GM21360 (cell line): ENCODE results near the gene GDA.

Experiments used
- ATAC-seq: cut with Tn5 transposase; IDR thresholded peaks from one replicate; pipeline ENCODE4 v1.9.1; 2021; ENCODE audit warnings: mild to moderate bottlenecking, moderate library complexity; ENCODE audit not compliant: unreplicated experiment

The GDA gene

DNA sequence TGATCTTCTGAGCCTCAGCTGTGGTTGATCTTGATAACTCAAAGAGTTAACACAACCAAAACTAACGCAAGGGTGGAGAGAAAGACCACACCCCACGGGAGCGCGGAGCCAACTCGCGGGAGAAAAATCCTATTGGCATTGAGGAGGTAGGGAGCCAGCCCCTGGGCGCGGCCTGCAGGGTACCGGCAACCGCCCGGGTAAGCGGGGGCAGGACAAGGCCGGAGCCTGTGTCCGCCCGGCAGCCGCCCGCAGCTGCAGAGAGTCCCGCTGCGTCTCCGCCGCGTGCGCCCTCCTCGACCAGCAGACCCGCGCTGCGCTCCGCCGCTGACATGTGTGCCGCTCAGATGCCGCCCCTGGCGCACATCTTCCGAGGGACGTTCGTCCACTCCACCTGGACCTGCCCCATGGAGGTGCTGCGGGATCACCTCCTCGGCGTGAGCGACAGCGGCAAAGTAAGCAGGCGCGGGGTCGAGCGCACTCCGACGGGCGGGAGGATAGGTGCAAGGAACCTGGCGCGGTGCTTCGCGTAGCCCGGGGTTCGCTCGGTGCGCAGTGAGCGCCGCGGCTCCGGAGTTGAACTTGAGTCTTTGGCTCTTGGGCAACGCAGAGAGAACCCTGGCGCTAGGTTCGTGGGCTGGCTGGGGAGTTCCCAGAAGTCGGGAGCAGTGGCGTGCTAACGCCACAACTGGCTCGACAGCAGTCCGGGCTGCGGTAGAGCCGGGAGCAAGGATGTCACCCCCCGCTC lies at the start of gene GDA:
Gene GDA, plus strand, starts transcription at position 210 of the 745 bp plus-strand sequence. Its CDS starts 120 bp downstream, at position 330.
- ATAC-seq: no peak

DNA sequence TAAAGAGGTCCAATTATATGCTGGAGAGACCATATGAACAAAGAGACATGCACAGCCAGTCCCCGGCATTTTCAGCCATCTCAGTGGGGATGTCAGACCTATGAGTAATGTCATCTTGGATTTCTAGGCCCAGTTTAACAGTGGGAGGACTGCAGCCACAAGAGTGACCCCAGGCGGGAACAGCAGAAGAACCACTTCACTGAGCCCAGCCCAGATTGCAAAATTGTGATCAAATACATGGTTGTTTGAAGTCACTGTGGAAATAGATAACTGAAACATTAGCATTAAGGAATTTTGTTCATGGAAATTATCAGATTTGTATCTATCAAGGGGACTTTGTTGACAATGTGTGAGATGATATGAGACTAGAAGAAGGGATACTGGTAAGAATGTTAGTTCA lies 46.7 kb upstream of the GDA start:
- no peak for ATAC-seq

DNA sequence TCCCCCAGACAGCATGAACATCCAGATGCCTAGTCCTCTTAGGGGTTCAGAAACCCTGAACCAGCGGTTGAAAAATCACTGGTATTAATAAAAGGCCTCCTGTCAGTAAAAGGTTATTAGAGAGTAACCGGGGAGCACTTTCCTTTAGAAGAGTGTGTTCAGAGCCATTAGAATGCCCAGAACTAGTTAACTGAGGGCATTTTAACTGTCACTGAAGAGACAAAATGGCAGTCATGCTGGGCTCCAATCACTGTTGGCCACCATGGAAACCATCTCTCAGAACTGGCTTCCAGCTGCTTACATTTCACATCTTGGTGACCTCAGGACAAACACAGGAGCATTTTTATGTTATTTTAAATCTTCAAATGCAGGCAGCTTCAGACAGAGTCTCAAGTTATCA lies 36.2 kb upstream of the GDA start:
- no peak for ATAC-seq

DNA sequence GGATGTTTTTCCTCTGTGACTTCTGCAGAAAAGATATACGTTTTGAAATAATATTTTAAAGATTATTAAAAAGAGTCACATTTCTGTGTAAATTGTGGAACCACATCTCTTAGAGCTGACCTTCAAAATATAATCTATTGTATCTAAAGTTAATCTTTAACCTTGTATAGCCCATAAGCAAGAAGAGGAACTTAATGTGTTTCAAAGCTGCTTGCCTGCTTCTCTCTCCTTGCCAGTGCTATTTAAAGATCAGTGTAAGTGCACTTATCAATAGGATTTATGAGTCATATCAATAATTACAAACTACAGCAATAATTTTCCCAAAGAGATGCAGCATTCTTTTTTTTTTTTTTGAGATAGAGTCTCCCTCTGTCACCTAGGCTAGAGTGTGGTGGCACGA lies 29.4 kb upstream of the GDA start:
- ATAC-seq: no peak

DNA sequence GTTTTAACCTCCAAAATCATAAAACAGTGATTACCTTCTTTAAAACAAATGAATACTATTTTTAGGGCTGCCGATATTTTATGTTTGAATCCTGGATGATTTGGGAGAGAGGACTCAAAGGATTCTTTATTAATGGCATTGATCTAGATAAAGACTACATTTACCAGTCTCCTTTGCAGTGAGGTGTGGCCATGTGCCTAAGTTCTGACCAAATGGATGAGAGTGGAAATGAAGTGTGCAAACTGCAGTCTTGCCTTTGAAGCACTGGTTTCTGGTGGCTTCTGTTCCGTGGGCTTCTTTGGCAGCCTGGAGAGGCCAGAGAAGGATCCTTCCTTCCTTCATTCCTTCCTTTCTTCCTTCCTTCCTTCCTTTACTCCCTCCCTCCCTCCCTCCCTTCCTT lies 24.3 kb upstream of the GDA start:
- no peak for ATAC-seq

DNA sequence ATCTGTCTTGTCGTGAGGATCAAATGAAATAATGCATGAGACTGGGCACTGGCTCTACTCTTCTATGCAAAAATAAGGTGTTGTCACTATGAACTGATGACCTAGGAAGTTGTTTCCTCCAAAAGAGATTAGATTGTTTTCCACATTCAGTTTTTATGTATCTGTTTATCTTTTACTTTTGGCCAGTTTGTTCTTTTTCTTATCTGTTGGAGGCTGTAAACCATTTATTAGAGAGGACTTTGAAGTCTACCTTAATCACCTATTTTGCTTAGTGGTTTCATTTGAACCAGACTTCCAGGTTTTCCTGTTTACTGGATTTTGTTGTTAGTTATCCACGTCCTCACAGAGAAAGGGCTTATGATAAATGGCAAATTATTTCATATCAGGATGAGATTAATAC lies 21.5 kb upstream of the GDA start:
- ATAC-seq: no peak

DNA sequence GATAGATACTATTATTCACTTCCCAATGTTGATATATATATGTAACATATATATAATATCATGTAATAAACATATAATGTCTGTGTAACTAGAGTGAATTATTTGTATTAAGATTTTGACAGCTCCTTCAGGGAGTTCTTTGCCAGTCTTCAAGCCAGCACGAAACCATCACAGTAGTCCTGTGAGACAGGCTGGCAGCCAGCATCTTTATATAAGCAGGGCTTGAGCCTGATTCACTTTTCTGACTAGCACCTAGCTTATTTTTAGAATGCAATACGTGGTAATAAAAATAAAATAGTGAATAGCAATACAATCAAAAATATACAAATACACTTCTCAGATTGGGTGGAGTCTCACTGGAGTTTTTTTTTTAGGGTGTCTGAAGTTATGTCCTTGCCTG lies 20.7 kb upstream of the GDA start:
- no peak for ATAC-seq

DNA sequence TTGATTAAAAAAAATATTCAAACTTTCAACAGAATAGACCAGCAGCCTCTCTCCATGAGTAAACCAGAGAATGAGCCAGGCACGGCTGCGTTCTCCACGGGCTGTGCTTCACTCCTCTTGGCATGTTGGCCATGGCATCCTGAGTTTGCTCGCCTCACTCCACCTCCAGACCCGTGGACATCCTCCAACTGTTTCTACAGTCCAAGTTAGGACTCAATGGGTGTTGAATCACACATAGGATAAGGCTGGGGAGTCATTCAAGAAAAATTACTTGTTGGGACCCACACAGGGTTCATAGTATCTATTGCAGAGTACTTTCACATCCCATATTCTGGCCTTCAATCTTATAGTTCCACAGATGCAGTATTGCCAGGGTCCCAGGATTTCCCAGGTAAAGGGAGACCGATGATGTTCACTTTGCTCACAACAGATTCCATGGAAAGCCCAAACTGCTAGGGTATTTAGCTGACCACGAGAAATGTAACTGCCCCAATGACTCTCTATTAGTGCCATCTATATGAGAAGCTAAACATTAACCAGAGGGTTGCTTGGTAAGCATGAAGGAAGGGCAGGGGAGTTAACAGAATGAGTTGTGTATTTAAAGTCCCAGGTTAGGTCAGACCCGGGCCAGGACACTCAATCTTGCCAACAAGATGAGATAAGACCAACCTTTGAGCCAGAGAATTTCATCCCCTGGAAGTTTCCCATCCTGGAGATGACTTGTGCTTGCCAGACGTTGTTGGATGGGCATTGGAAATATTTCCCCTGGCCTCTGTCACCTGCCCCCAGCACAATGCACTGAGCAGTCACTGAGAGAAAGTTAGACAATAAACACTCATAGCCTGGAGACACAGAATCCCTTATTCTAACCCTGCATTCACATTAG lies 19.7 kb upstream of the GDA start:
- no peak for ATAC-seq

DNA sequence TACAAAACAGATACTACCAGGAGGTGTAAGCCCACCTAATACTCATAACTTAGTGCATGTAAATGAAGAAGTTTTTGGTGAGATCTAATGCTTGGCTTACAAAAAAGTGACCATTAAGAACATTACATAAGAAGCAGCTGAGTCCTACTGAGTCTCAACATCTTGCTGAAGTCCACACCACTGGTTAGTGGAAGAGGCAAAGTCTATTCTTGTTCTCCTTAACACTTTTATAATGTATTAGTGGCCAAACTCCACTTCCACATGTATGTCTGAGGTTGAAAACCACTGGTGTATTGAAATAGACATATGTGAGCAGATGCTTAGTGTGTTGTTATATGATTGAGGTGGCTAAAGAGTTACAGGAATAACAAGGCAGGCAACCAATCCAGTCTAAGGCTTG lies 18.9 kb upstream of the GDA start:
- no peak for ATAC-seq

DNA sequence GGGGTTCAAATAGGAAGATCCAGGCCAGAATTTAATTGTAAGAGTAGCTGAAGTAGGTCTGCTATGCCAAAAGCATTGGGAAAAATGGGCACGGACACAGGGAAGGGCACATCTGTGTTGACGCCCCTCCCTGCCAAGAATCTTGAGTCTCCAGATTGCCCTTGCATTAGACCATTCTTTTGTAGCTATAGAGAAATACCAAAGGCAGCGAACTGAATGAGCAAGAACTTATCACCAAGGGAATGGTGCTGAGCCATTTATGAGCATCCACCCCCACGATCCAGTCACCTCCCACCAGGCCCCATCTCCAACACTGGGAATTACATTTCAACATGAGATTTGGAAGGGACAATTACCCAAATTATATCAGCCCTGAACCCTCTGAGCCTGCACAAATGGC lies 18.0 kb upstream of the GDA start:
- no peak for ATAC-seq

DNA sequence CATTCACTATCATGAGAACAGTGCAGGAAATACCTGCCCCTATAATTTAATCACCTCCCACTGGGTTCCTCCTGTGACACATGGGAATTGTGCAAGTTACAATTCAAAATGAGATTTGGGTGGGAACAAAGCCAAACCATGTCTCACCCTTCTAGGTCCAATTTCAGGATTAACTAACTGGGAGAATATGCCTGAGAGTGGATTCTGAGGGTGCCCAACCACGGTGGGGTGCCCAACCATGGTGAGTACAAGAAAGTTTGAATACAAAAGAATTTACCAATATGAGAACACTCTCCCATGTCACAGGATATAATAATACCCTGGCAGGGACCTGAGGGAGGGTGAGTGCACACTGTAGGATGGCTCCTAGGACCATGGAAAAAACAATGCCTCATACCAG lies 17.2 kb upstream of the GDA start:
- ATAC-seq: no peak

DNA sequence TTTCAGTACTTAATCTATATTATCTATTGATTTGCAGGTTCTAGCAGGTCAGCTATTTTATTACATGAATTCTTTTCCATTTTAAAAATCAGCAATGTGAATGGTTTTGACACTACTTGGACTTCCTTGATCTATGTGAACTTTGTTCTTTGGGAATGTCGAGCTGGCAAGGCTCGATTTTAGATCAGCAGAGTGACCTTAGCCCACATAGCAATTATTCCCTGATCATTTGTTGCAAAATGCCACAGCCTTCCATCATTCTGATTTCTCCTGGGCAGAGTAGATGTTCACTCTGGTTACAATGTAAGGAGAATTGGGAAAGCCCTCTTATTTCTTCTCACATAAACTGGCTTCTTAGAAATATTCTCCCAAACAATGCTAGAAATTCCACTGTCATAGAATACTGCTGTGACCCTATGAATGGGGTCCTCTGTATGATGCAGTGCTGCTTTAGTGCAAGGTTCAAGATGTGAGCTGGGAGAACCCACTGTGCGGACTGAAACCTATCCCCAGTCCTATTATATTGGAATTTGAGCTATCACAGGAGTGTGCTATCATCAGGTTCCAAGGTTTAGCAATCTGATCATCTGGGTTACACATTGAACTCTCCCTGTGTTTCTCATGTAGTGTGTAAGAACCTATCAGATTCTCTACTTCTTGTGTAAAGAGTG lies 15.7 kb upstream of the GDA start:
- no peak for ATAC-seq

DNA sequence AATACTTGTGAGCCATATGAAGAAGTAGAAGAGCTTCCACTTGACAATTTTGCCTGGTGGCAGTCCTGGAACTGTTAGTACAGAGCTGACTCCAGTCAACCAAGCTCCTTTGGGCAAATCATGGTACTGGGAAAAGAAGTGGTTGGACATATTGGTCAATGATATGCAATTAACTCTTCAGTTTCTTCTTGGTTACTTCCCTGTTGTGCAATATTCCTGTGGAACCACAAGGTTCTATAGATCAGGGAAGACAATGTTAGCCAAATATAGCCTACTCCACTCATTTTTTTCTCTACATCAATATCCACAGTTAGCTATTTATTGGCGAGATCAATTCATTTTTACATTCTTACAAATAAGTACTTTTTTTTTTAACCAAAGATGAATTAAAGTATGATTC lies 14.4 kb upstream of the GDA start:
- no peak for ATAC-seq

DNA sequence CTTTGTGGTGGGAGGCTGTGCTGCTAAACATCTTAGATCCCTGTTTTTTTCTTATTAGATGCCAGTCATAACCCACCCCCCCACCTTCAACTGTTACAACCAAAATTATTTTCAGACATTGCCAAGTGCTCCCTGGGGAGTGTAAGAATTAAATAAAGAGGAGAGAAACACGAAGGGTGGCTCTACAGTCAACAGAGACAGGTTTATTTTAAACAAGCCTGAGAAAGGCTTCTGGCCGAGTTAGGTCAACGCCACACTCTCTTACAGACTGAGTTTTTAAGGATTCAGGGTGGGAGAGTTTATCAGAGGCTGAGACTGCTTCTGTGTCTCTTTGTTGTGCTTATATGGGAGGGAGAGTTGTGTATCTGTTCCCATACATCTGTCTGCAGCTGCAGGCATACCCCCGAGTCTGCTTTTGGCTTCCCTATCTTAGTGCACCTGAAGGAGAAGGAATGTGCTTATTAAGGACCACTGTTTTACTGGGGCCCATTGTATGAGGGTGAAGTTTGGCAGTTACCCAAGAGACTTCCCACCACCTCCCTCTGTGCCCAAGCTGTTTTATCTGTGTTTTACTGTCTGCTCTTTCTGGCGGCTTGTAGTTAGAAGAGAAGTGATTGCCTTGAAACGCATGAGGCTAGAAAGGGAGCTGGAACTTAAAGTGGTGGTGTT lies 11.4 kb upstream of the GDA start:
- no peak for ATAC-seq

DNA sequence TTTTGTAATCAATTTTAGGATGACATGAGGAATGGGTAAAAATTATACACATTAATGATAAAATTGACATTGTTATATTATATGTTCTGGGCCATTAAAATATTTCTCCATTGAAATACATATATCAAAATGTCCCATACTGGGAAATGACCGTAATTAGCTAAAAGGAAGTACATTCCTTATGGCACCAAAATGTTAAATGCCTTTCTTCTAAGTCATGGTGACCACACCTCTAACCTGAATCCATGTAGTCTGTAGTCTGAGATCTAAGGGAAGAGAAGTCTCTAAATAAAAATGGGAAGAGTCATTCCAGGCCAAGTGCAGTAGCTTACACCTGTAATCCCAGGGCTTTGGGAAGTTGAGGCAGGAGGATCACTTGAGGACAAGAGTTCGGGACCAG lies 10.0 kb upstream of the GDA start:
- no peak for ATAC-seq

DNA sequence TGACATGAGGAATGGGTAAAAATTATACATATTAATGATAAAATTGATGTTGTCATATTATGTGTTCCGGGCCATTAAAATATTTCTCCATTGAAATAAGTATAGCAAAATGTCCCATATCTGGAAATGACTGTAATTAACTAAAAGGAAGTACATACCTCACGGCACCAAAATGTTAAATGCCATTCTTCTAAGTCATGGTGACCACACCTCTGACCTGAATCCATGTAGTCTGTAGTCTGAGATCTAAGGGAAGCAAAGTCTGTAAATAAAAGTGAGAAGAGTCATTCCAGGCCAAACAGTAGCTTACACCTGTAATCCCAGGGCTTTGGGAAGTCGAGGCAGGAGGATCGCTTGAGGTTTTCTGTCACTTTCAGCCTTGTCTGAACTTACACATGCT lies 8.7 kb upstream of the GDA start:
- ATAC-seq: no peak

DNA sequence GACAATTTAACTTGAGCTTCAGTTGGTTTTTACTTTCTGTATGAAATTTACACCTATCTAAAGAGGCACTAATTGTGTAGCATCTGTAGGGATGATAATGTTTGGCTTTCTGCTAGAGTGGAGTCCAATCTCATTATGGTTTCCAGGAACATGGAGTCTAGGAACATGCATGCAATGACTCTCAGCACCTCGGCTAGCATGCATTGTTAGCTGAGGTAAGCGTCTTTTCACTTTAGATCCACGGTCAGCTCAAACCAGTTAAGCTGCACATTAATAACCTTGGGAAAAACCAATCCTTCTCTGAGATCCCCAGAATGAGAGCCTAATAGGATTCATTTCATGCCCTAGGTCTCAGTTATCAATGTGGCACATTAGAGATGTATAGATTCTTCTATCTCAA lies 7.8 kb upstream of the GDA start:
- no peak for ATAC-seq

DNA sequence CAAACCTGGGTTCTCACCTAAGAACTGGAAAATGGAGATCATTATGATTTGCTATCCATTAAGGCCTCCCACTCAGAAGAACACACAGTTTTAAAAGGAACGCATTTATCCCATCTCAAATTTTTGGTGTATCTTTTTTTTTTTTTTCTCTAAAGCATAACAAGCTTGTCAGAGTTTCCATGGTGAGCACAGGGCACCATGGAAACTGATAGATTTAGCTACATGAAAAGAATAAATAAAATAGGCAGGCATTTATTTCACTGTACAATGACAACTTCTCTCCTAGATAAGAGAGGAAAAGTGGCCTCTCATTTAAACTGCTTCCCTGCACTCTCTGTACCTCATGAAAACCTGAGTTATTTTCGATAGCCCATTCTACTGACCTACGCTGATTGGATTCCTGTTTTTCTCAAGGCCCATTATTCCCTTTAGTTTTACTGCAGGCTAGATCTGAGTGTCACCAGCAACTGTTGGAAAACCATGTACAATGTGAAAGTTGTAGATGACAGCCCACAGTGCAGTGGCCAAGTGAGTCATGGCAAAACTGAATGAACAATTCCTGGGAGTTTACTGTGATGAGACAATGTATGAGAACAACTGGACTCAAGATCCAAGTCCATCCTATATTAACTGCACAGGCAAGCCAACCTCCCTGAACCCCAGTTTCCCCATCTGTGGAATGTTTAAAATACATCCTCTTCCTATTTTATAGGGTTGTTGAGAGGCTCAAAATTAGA lies 4.3 kb upstream of the GDA start:
- ATAC-seq: no peak

DNA sequence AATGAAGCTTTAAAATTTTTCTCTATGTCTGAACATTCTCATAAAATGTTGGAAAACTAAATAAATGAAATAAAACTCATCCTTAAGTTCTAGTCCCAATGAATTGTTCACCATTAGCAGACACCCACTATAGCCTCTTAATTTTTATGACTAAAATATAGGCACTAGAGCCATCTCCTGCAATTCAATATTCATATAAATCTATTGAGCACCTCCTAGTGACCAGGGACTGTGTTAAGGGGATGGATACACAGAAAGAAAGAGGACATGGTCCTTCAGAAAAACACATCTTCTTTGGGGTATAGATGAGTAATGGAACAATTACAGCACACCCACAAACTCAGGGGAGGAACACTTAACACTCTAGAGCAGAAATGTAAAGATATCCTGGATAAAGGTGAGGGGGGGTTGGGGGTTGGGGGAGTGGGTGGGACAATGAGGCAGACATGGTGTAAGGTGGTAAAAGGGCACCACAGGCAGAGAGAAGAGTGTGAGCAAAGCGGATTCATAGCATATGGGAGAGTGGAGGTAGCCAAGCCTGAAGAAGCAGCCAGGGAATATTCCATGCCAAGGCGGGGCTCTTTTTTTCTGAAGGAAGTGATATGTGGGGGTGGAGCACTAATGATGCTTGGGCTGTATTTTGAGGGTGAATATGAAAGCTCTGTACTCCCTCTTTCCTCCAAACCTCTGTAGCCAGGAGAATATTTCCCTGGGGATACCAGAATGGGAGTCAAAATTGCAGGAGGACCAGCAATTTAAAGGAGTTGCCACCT lies 3.3 kb upstream of the GDA start:
- no peak for ATAC-seq

DNA sequence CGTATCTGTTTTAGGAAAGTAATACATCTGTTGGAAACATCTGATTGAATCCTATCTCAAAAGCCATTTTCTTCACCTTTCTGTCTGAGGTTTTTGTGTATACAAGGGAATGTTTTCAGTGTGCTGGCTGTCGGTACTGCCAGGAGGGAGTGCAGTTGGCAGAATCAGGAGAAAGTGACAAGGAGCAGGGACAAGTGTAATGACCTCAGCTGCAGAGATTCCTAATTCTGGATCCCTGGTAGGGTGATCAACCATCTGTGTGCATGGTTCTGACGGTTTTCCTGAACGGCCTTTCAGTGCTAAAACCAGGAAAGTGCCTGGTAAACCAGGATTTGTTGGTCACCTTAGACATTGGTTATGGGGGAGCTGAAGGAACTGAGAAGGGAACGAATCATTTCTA lies 1.6 kb upstream of the GDA start:
- ATAC-seq: no peak
